ENCODE measurements around the gene XIRP2.

The XIRP2 gene

DNA sequence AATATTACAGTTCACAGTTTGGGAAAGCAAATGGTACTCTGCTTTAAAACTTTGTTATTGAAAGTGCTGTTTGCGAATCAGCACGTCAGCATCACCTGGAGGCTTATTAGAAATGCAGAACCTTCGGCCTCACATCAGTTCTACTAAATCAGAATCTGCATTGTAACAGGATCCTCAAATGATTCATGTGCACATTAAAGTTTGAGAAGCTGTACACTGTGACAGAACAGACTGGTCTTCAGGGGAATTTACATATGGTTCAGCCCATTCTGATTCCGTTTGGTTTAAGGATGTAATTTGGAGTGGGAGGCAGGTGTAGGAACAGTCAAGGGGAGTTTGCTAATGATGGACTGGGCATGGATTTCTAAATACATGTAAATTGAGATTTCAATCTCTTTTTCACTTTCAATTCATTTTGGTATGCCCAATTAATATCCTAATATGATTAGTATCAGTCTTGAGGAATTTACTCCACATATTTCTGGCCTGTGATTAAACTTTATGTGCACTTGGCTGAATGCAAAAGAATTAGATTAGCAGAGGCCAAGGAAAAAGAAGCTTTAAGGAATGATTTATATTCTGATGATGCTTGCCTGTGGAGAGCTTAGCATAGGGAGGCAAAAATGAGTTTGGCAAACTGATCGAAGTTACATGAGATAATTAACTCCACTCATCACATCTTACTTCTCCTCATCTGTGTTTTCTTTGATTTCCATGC is 248.8 kb downstream of the XIRP2 start:
- DNase-seq = no peak

DNA sequence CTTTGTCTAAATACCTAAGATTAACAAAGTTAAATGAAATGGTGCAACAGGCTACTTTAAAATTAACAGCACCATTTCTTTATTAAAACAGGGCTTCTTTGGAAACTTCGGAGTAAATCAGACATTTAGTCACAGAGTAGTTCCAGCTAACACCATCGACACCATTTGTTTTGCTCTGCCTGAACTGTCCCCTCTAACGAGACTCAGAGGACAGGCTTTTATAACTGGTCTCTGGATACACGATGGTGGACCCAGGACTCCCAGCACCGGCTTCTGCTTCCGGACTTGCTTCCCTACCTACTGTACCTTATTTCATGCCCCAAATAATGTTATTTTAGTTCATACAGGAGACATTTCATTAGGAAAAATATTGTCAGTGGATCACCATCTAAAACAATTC is 252.1 kb downstream of the XIRP2 start:
- no peak for DNase-seq

DNA sequence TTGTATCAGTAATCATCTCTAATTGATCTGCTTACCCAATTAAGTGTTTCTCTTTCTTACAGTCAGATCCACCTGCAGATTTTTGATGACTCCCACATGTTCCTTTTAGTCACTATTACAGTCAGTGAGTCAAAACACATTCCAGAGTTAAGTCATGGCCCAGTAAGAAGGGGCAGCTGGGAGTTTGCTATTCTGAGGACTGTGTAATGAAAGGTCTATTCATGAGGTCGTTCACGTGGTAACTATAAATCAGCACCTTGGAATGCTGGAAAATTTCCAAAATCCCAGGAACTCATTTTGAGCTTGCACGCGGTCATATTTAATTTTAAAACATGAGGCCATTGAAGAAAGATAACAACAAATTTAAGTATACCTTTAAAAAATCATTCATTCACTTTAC is 252.5 kb downstream of the XIRP2 start:
- DNase-seq = no peak

GRCh38 chr2:167142554-167142953 is 254.3 kb downstream of the XIRP2 start:
- no peak for DNase-seq

DNA sequence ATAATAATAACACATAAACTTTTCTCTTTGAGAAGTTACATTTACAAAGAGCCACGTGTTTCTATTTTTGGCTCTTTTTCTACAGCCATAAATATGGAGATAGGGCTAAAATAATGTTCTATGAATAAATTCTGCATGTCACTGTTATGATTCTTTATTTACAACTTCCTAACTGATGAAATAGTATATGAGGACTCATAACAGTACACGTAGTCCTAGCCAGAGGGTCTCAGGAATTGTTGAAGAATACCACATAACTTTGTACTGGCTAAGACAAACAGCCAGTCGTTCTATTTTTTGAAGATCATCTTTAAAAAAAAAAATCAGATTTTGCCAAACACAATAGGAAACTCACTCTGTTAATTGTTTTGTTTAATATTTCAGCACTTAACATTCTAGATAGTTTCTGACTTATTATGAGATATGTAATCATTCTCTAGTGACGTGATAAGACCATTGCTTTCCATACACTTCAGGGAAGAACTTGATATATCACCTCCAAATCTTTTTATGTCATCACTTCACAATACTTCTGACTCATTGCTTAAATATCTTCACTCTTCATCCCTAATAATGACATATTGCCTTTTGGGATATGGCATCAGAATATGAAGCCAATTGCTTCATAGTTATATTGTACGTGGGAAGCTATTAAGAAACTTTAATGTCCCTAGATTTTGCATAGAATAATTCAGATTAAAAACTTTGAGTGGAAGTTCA is 256.1 kb downstream of the XIRP2 start:
- no peak for DNase-seq

GRCh38 chr2:167147271-167147941 is 259.1 kb downstream of the XIRP2 start:
- DNase-seq = no peak

- DNase-seq = no peak
Observed at GRCh38 chr2:167151894-167152293, 263.6 kb downstream of the XIRP2 start.

DNA sequence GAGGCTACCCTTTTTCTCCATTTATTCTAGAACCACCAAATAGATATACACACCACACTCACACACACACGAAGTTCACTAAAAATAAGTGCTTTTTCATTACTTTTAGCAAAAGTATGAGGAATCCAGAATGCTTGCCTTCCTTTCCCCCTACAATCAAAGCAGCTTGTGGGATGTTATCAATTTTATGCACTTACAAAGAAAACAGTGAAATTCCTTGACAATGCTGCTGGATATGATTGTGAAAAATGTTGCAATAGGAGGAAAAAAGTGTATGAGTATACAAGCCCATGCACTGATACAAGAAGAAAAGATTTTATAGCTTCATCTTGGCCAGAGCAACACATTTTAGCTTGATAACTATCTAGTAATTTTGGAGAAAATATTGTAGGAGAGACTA is 269.2 kb downstream of the XIRP2 start:
- DNase-seq = no peak

DNA sequence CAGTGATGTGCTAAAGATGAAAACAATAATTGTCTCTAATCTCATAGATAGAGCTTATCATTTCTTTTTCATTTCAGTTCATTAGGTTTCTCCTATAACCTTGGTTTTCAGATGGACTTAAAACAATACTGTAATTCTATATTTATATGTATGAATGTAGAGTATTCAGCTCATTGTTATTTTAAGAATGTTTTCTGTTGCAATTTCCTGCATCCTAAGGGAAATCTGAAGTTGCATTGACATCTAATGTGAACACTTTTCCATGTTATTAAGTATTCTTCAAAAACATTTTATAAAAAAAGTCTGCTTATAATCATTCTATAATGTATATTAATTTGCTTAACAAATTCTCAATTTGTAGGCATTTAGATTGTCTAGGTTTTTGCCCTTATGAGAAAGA is 288.9 kb downstream of the XIRP2 start:
- DNase-seq = no peak

DNA sequence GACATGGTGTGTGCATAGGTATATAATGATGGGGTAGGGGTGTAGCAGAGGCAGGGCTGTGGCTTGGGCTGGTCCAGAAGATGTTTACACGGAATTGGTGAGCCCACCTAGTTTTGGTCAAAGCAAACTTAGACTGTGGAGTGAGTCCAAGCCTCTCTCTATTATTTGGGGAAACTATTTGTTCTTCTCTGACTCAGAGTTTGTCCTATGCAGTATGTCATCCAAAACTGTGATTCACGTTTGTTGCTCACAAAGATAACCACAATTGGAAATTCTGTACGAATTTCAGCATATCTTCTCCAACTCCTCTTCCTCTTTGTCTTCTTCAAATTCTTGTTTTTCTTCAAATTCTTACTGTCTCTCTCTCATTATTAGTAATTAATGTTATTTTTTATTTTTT is 292.9 kb downstream of the XIRP2 start:
- no peak for DNase-seq

- DNase-seq = no peak
Observed at GRCh38 chr2:167181688-167182087, 293.4 kb downstream of the XIRP2 start.

DNA sequence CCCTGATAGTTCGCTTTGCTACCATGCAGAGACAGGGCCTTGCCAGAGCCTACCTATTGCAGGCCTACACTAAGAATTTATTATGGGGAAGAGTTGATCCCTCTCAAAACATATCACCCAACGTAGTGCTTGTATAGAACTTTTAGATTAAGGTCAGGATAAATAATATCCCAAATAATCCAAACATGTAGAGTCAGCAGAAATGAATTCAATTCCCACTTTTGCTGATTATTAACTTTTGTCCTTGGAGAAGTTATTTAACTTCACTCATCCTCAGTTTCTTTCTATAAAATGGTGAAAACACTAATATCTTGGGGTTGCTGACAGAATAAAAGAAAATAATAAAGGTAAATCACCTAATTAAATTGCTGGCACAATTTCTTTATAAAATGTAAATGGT is 294.1 kb downstream of the XIRP2 start:
- no peak for DNase-seq

- no peak for DNase-seq
Observed at GRCh38 chr2:167183931-167184330, 295.7 kb downstream of the XIRP2 start.

DNA sequence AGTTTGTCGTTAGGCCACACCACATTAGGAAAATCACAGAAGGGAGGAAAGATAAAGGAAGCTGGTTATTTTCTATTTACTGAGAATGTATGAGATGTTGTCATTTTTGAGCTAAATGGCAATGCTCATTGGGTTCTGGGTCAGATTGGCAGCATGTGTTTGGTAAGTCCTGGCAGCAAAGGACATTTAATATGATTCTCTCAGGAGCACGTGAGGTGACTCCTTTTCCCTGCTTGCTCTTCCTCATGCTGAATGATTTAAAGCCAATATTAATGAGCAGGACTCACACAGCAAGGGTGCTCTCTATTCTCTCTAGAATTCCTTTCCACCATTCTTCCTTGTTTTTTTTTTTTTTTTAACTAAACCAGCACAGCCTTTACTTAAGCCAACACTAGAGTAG is 298.2 kb downstream of the XIRP2 start:
- no peak for DNase-seq

DNA sequence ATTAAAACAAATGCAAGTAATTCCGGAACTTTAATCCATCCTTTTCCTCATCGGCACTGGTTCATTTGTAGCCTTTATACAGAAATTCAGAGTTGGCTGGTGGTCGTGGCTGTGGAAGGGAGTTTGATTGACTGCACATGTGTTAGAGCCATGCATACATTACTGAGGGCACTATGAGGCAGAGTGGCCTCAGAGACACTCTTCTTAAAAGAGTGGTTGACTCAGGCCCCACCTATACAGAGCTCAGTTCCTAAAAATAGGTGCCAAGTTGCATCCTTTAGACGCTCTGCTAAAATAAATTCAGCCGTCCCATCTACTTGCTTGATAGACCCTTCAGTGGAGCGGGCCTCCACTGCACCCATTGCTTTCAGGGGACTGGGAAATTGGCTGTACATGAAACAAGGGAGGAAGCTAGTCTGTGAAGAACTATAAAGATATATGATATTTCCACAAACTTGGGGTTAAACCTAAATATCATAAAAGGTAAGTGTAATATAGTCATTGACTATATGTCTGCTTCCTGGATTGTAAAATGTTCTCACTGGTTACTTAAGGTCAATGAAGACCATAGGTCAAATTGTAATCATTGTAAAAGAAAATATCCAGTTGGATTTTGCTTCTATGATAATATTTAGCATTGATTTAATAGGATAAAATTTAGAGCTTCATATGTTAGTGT is 298.9 kb downstream of the XIRP2 start:
- no peak for DNase-seq

- no peak for DNase-seq
Observed at GRCh38 chr2:167187978-167188967, 300.0 kb downstream of the XIRP2 start.

DNA sequence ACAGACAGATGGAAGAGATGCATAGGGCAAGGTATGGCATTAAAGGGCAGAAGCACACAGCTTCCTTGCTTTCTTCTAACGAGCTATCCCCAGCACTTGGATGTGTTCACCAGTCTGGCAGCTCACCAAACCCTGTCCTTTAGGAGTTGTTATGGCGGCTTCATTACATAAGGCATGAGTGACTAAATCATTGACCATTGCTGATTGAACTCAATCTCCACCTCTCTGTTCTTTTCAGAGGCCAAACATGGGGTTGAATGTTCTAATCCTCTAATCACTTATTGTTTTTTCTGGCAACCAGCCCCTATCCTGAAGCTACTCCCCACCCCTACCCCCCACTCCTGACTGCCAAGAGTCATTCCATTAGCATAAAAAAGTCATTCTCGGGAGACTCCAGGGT is 301.8 kb downstream of the XIRP2 start:
- DNase-seq = no peak

DNA sequence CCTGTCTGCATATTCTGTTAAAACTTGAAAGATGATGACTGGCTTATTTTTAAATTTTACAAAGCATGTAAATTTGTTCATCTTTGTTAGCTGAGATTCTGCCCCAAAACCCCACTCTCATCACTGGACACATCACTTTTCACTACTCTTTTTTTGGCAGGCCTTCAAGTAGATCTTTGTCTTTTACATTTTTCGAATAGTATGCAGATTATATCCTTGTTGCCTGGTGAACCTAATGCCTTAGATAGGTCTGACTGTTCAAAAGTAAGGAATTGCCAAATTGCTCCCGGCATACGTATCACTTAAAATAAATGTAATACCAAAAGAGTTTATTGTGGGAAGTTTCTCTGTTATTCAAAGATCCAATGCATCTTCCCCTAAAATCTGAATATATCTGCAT is 303.3 kb downstream of the XIRP2 start:
- DNase-seq = no peak

GRCh38 chr2:167192833-167193232 is 304.6 kb downstream of the XIRP2 start:
- DNase-seq = no peak

- DNase-seq = peak; percentile 84
Observed at GRCh38 chr2:167196461-167197252, 308.4 kb downstream of the XIRP2 start.

DNA sequence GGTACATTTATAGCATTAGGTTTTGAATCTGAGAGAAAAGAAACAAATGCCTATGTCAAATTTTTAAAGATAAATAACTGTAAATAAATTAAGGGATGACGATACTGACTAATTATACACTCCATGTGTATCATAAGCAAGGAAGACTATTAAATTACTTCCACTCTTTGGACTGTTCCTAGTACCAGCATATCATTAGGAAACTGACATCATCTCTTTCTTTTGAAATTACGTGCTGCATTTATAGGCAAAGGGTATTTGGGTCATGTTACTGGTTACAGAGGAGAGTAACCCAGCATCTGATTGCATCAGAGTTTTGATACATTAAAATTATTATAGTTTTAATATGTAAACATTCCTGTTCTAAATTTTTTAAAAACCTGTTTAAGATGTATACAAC is 309.7 kb downstream of the XIRP2 start:
- no peak for DNase-seq
